Left lung (tissue), 10 donors: ENCODE results near the gene PPP2R3B. TPM values are rescaled to one million over a fixed set of nuclear protein-coding genes. Genes with fewer than 3 reads are reported as not detected.
"Not testable (repeated sequence)": the region's sequence is repeated elsewhere in the genome, so short reads cannot be mapped to it uniquely, and the experiment has no call there.

ENCODE experiments used
- ATAC-seq: fragments of 200-7000 bp; cut with Tn5 transposase; one replicate; pipeline ENCODE4 v1.9.1; 2020; ENCODE audit warnings: moderate library complexity
- DNase-seq, 4 donors: peaks; one replicate each; pipeline ENCODE4 v3.0.0-alpha.2; 2013 to 2020
- H3K27ac ChIP-seq, 2 donors: fragments of 200-600 bp; sonication (generic) in 1 of 2; one replicate each; pipeline versions ENCODE4 v1.5.0 to v1.8.0; 2020 to 2021
- H3K27me3 ChIP-seq, 2 donors: fragments of 200-600 bp; sonication (generic) in 1 of 2; one replicate each; pipeline versions ENCODE4 v1.5.0 to v1.8.0; 2020 to 2021
- H3K36me3 ChIP-seq, 2 donors: fragments of 200-600 bp; sonication (generic) in 1 of 2; one replicate each; pipeline versions ENCODE4 v1.5.0 to v1.8.0; 2020 to 2021
- H3K4me1 ChIP-seq, 2 donors: fragments of 200-600 bp; one replicate each; pipeline ENCODE4 v1.8.0; 2021
- H3K4me3 ChIP-seq, 2 donors: fragments of 200-600 bp; sonication (generic) in 1 of 2; one replicate each; pipeline versions ENCODE4 v1.5.0 to v1.8.0; 2020 to 2021; ENCODE audit warnings: mild to moderate bottlenecking in 1 of 2
- H3K9me3 ChIP-seq, 2 donors: fragments of 200-600 bp; sonication (generic) in 1 of 2; one replicate each; pipeline versions ENCODE4 v1.5.0 to v1.8.0; 2020 to 2021
- intact Hi-C, 2 donors: fragments of 100-400 bp; cut with DNase I; formaldehyde crosslinking; loops; one replicate each; pipeline versions ENCODE4 v1.11.2 to v1.14.2; 2022
- polyA plus RNA-seq, 6 donors: library from polyadenylated mRNA; unstranded; fragments of 120-200 nt; gene quantifications; one replicate each; pipeline ENCODE4 v1.2.1, GENCODE V29; 2013; ENCODE audit not compliant: insufficient read length in 6 of 6
- total RNA-seq, 2 donors: library from RNA; stranded (reverse); fragmentation: NEBNext Ultra II Directional; extraction: Animal tissue kit (Norgen Biotek cat#: 25700); gene quantifications; one replicate each; pipeline ENCODE4 v1.2.1, GENCODE V29; 2021
- TF ChIP-seq, protein P1 (sequence below), 2 donors: fragments of 200-600 bp; sonication (generic) in 1 of 2; IDR thresholded peaks; one replicate each; pipeline versions ENCODE4 v1.5.0 to v1.8.0; 2021; ENCODE audit warnings: antibody characterized with exemption in 2 of 2
- donor health status: DM: no; HTN: yes; CAD: no.
- donor health status: DM: no; HTN: no; CAD: no.

Gene PPP2R3B
- total and polyA plus RNA-seq, 8 donors = 11.2 to 35.2 (median 20.5) TPM

DNA sequence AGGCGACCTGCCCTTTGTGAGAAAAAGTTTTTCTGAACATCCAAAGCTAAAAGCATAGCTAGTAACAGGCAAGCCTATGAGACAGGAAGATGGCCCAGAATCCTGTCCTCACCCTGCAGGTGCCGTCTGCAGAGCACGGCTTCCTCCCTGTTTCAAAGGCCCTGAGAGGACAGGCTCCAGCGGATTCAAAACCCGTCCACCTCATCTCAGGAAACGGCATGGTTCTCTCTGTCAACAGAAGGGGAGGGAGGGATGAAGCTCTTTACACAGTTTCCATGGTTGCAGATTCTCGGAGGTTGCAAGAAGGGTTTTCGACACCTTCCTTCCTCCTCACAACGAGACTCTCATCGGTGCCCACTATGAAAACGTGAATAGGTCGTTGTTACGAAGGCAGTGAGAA lies 8.3 kb downstream of the PPP2R3B start:
- Histone ChIP-seq H3K27me3 (peaks cover 12 to 29% of the 10 kb centered on the region in 2 donors), H3K4me3 (no peak overlapping the region), H3K9me3 (no peaks in the 10 kb centered on the region), H3K36me3 (no peaks in the 10 kb centered on the region), H3K27ac (peak overlapping the region in 1 of 2 donors; percentile 50), H3K4me1 (peaks cover 0 to 16% of the 10 kb centered on the region in 2 donors)
- DNase-seq (no peak), ATAC-seq (no peak)
- TF ChIP-seq, protein P1, sequence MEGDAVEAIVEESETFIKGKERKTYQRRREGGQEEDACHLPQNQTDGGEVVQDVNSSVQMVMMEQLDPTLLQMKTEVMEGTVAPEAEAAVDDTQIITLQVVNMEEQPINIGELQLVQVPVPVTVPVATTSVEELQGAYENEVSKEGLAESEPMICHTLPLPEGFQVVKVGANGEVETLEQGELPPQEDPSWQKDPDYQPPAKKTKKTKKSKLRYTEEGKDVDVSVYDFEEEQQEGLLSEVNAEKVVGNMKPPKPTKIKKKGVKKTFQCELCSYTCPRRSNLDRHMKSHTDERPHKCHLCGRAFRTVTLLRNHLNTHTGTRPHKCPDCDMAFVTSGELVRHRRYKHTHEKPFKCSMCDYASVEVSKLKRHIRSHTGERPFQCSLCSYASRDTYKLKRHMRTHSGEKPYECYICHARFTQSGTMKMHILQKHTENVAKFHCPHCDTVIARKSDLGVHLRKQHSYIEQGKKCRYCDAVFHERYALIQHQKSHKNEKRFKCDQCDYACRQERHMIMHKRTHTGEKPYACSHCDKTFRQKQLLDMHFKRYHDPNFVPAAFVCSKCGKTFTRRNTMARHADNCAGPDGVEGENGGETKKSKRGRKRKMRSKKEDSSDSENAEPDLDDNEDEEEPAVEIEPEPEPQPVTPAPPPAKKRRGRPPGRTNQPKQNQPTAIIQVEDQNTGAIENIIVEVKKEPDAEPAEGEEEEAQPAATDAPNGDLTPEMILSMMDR (IDR thresholded peaks at IDR 0.05) = no peak
- intact Hi-C loops = no loop called here

DNA sequence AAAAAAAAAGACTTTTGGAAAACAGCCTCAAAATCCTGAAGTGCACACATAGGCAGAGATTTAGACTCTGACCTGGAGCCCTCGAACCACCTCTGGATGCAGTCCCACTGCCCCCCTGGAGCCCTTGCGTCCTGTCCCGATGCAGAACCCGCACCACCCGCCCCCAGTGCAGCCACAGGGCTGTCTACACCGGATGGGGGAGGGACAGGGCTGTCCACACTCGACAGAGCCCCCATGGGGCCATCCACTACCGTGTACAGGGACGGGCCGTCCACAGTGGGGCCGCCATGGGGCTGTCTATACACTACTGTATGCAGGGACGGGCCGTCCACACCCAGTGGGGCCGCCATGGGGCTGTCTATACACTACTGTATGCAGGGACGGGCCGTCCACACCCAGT lies 10.5 kb downstream of the PPP2R3B start:
- H3K27me3 ChIP-seq = peaks cover 27 to 51% of the 10 kb centered on the region in 2 donors
- DNase-seq, ATAC-seq: not testable (repeated sequence)

DNA sequence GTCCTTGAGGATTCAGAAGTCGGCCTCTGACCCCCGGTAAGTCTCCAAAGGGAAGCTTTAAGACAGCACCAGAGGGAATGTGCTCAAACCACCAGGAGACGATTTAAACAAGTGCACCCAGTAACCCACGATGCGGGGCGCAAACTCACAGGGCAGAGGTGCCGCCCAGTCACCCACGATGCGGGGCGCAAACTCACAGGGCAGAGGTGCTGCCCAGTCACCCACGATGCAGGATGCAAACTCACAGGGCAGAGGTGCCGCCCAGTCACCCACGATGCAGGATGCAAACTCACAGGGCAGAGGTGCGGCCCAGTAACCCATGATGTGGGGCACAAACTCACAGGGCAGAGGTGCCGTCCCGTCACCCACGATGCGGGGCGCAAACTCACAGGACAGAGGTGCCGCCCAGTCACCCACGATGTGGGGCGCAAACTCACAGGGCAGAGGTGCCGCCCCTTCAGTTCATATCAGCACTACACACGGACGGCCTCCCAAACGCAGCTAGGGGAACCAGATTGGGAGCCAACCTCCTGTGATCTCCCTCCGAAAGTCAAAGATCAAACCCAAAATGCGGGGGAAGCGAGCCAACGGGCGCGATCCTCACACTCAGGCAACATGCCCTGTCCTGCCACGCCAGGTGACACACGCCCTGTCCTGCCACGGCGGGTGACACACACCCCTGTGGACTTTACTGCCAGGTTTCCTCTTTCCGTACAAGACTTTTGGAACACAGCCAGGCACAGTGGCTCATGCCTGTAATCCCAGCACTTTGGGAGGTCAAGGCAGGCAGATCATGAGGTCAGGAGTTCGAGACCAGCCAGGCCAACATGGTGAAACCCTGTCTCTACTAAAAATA lies 11.3 kb downstream of the PPP2R3B start:
- TF ChIP-seq, protein P1 (IDR thresholded peaks at IDR 0.05) = no peak
- Histone ChIP-seq H3K36me3 (no peaks in the 10 kb centered on the region), H3K4me3 (no peak overlapping the region), H3K9me3 (no peaks in the 10 kb centered on the region), H3K27me3 (peaks cover 27 to 59% of the 10 kb centered on the region in 2 donors), H3K27ac (no peak overlapping the region), H3K4me1 (peaks cover 0 to 21% of the 10 kb centered on the region in 2 donors)
- intact Hi-C loops = no loop called here
- DNase-seq (no peak), ATAC-seq (no peak)

More for the DNA sequence above, 10.5 kb downstream of the PPP2R3B start:
- peaks cover 0 to 21% of the 10 kb centered on the region in 2 donors for H3K4me1 ChIP-seq
- H3K4me3 ChIP-seq, H3K27ac ChIP-seq, H3K36me3 ChIP-seq, H3K9me3 ChIP-seq, intact Hi-C loops: not testable (repeated sequence)

DNA sequence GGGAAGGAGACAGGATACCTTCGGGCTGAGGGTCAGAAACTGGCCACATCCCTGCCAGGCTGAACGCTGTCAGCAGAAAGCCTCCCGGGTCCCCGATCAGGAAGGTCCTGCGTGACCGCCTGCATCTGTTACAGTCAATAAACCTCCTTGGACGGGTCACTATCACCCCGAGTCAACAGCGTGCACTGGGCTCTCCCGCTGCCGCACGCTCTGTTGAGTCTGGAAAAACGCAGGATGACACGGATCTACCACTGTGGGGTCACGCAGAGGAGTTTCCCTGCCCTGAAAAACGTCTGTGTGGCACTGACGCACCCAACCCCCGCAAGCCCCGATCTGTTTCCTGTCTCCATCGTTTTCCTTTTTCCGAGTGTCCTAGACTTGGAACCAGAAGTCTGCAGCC lies 12.1 kb downstream of the PPP2R3B start:
- no peak for ATAC-seq
- no peak overlapping the region for H3K4me3 ChIP-seq
- intact Hi-C loops = no loop called here

DNA sequence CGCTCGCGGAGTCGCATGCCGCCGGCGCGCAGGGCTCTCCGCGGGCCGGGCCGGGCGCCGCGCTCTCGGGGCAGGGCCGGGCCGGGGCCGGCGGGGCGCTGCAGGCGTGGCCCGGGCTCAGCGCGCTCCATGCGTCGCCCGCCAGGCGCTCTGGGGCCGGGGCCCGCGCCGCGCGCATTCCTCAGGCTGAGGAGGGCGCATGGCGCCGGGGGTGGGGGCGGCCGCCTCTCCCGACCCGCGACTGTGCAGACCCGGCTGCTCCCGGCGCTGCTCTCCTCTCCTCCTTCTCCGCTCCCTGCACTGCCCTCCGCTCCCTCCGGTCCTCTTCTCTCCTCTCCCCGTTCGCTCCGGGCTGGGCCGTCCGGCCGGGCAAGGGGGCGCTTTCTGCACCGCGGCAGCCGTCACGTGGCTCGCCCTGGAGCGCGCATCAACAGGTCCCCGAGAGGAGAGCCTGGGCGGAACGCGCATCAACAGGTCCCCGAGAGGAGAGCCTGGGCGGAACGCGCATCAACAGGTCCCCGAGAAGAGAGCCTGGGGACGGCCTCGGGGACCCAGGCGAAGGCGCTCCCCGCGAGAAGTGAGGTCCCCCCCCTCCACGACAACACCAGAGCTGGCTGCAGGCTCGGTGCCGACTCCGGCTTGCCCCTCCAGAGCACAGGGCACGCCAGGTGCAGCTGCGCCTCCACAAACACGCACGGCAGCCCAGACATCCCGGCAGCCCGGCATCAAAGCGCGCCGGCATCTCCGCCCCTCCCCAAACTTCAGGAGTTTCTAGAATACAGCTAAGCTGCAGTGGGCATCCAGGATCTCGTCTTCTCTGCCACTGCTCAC lies 12.9 kb downstream of the PPP2R3B start:
- Histone ChIP-seq H3K9me3 (no peaks in the 10 kb centered on the region), H3K36me3 (no peaks in the 10 kb centered on the region), H3K4me1 (peaks cover 0 to 21% of the 10 kb centered on the region in 2 donors), H3K4me3 (peak overlapping the region; percentile 13 to 34), H3K27ac (no peak overlapping the region), H3K27me3 (peaks cover 27 to 62% of the 10 kb centered on the region in 2 donors)
- DNase-seq = peak in 2 of 4 donors; percentile 14 to 74
- TF ChIP-seq, protein P1 (IDR thresholded peaks at IDR 0.05) = no peak
- intact Hi-C loops = no loop called here
- ATAC-seq = peak; percentile 72

More for the DNA sequence above, 12.1 kb downstream of the PPP2R3B start:
- H3K4me1 ChIP-seq = peaks cover 0 to 21% of the 10 kb centered on the region in 2 donors
- H3K27ac ChIP-seq = no peak overlapping the region
- H3K27me3 ChIP-seq = peaks cover 27 to 62% of the 10 kb centered on the region in 2 donors
- TF ChIP-seq, protein P1 (IDR thresholded peaks at IDR 0.05) = no peak
- H3K9me3 ChIP-seq = no peaks in the 10 kb centered on the region
- DNase-seq = no peak
- no peaks in the 10 kb centered on the region for H3K36me3 ChIP-seq
